Heart left ventricle (tissue), 13 donors: ENCODE results near the gene BICDL1.

Experiments used
- CTCF ChIP-seq, 12 donors: fragments of 200-600 bp; sonication (generic) in 4 of 12; IDR thresholded peaks; one replicate each; pipeline versions ENCODE4 v1.5.0 to v1.8.0; 2018 to 2022; ENCODE audit warnings: antibody characterized with exemption in 12 of 12, mild to moderate bottlenecking in 5 of 12
- POLR2A ChIP-seq, 2 donors: fragments of 450-650 bp; IDR thresholded peaks; one replicate each; pipeline ENCODE4 v1.6.1; 2017; ENCODE audit warnings: antibody characterized with exemption in 2 of 2, mild to moderate bottlenecking in 2 of 2, moderate library complexity in 2 of 2
- donor health status: ischemic (EF 13 %, LVEDD 7.1; RV severe dilation, severe dysfunction).
- donor health status: DM: no; HTN: yes; CAD: no.
- donor health status: DM: no; HTN: no; CAD: no.
- donor health status: ischemic (EF 25% LVEDD 6.9; RV normal size, moderate dysfunction).
- donor health status: ischemic (EF 25% LVEDD 5.7; RV mildly dilated, moderate dysfunction).
- donor health status: ischemic (EF 35%, LVEDD 5.7; RV mildly dilated, moderate dysfunction).
- donor health status: nonischemic (EF 11% LVEDD 7.7; RV severe dilation, severe dysfunction).
- donor health status: DM: yes; HTN: yes; CAD: no.
- donor health status: PGD.
- donor health status: ischemic (EF 29% LVEDD 5.4; RV normal size, mild dysfunction).
- donor health status: nonischemic (EF 23%, LVEDD 6.1; RV moderate dilation, normal function).

GRCh38 chr12:120072472-120073249 lies 83.6 kb downstream of the BICDL1 start:
- TF ChIP-seq CTCF (IDR thresholded peaks at IDR 0.05) (no peak), POLR2A (IDR thresholded peaks at IDR 0.05) (no peak)
